ENCODE measurements around the gene HSF2BP.
"Not testable (repeated sequence)": the region's sequence is repeated elsewhere in the genome, so short reads cannot be mapped to it uniquely, and the experiment has no call there.

Gene HSF2BP

DNA sequence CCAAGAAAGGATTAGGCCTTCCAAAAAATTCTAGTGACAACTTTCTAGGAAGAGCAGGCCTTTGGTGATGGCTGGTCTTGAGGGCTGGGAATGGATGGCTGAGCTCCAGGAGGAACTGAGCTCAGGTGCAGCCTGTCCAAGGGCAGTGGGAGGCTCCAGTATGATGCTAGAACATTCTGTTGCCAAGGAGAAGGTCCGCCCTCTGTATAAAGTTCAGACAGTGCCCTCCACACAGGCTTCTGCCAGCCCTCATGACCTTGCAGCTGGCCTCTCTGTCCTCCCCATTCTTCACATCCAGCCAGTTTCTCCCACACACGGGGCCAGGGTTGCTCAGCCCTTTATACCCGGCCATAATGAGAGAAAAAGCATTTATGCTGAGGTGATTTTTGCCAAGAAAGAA, 146.3 kb downstream of the HSF2BP start:
- not testable (repeated sequence) for DNase-seq

DNA sequence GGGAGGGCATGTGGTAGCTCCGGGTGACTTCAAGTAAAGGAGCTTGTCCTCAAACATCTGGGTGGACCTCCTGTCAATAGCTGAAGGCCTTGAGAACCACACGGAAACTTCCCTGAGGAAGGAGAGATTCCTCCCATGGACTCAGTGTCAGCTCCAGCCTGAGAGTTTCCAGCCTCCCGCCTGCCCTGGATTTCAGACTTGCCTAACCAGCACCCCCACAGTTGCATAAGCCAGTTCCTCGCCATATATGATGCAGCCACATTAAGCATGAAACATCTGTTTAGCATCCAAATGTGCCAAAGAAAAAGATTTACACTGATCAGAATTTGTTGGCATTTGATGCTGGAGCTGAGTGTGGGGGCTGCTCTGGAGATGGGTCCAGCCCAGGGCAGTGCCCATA, 148.1 kb downstream of the HSF2BP start:
- DNase-seq = not testable (repeated sequence)

DNA sequence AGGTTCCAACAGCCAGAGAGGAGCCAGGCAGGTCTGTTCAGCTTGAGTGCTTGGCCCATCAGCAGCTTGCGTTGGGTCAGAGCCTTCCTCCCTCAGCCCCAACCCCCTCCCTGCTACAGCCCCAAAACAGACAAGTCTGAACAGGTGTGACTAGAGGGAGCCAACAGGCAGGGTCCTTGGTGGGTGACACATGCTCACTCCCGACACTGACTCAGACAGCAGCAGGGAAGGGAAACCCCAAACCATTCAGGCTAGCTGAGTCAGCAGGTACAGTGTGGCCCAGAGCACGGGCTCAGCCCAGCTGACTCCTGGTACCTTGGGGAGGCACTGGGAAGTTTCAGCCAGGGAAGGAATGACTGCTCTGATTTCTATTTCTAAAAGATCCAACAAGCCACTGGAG, 148.6 kb downstream of the HSF2BP start:
- not testable (repeated sequence) for DNase-seq

DNA sequence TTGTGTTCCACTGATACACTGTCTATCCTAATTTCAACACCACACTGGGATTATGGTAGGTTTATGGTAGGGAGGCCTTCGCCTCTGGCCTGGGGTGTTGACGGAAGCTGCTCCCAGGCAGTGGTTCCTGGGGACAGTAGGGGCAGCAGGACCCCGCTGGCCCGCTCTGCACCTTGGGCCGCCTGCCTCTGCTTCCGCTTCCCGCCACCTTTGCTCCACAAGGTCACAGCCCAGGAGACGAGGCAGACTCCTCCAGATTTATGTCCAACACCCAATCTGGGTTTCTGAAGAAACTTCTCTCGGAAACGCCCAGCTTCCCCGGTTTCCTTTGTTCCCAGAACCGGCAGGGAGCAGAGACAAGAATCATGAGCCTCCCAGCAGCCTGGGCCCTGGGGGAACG, 155.4 kb downstream of the HSF2BP start:
- DNase-seq = not testable (repeated sequence)

DNA sequence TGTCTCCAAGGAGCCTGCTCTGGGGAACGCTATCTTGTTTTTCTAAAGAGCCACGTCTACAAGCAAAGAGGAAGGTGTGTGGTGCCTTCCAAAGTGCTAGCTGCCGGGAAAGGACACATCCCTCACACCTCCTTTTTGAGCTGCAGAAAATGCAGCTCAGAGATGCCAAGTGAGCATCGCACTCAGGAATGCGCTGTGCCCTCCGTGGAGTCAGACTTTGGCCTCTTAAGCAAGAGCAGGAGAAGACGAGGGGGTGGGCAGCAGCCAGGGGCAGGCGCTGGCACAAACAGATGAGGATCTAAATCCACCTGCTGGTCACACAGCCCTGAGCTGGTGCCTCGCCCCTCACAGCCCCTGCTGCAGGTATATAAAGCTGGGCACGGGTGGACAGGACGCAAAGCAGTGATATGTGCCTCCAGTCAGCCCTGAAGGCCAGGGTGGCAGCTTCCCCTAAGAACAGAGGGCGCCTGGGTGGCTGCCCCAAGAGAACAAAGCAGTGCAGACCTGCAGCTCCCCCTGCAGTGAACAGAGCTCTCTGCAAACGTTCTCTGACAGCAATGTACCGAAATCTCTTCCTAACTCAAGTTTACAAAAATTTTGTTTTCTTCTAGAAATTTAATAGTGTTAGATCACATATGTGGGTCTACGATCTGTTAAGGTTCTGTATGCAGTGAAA, 156.1 kb downstream of the HSF2BP start:
- not testable (repeated sequence) for DNase-seq

DNA sequence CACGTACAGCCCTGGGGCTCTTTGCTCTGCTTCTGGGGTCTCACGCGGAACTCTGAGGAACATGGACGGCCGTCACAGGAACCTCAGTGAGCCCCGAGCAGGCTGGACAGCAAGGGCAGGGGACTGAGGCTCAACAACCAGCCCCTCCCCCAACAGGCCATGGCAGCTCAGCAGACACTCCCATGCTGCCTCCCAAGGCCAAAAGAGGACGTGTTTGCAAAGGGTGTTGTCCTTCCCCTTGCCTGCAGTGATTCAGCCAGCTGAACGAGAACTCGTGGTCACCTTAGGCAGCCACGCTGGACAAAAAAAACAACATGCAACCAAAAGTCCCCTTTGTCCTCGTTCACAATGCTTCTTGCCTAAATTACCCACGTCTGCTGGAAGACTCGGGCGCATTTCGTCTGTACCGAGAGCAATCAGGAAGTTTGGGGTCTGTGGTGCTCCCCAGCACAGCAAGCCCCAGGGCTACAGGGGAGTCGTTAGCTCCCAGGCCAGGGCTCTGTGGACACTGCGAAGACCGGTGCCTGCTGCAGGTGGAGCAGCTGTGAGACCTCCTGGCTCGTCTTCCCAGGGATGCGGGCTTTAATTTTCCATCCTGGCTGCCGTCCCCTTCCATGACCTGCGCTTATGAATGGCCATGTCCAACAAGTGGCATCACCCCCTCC, 156.7 kb downstream of the HSF2BP start:
- not testable (repeated sequence) for DNase-seq

DNA sequence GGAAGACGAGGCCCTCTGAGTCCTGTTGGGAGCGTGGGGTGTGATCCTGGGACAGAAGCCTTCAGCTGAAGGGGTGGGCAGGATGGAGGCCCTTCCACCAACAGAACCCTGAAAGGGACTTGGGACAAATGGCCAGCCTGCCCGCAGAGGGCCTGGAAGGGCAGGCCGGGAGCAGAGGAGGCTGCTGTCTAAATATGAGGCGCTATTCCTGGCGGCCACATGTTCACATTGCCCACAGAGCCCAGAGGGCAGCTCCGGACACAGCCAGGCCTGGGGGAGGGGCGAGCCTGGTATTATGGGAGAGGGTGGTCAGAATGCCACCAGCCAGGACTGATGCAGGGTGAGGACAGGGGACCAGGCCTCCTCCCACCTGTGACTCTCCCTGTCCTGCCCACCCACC, 160.4 kb downstream of the HSF2BP start:
- DNase-seq = not testable (repeated sequence)

DNA sequence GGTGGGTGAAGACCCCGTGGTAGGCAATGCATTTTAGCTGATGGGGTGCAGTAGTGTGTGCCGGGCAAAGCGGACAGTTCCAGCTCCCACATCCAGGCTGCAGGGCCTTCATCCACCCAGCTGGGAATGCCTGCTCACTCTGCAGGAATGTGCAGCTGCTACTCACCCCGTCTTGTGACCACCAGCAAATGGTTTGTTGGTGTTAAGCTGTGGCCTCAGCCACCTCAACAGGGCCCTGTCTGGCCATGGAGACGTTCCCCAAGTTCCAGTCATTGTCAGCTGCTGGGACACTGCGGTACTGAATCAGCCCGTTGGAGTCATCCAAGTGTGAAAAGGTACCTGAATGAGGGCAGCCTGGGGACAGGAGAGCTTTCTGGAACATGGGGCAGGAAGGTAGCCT, 161.2 kb downstream of the HSF2BP start:
- not testable (repeated sequence) for DNase-seq

DNA sequence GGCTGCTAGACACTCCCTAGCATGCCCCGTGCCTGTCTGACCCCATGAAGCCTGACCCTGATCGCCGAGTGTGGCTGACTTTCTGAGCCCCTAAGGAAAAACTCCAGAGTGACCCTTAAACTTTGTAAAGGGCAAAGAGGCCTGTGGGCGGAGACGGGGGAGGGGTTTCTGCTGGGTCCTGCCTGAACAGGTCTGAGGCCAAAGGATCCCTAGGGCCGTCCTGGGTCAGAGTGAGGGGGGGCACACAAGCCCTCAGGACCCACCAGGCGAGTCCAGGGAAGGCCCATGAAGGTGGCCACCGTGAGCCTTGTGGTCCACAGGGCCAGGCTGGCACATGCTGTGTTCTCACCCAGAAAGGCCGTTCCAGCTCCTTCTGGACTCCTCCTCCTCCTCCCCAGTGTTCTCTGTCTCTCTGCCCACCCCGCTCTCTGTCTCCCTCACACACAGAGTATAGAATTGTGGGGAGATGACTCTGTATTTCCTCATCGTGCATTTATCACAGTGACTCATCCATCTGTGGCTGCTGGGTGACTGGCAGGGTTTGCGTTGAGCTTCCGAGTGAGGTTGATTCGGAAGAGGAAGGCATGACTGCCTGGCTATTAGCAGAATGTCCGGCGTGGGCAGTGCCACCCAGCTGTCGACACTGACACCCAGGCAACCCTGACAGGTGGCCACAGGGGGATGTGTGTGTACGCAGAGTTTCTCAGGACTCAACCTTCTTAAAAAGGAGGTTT, 164.8 kb downstream of the HSF2BP start:
- DNase-seq = not testable (repeated sequence)

DNA sequence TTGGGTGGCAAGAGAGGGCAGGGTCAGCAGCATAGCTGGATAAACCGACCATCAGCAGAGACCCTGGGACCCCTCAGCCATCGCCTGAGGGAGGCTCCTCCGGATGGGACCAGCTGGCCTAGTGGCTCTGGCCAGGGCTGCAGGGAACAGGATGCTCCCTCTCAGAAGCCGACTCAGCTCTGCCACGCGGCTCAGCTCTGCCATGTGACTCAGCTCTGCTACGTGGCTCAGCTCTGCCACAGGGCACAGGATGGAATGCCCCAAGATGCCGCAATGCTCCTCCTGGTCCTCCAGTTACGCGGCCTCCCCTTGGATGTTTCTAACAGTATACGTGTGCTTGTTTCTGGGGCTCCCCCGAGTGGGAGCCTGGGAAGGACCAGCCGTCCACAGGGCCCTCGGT, 165.8 kb downstream of the HSF2BP start:
- not testable (repeated sequence) for DNase-seq

DNA sequence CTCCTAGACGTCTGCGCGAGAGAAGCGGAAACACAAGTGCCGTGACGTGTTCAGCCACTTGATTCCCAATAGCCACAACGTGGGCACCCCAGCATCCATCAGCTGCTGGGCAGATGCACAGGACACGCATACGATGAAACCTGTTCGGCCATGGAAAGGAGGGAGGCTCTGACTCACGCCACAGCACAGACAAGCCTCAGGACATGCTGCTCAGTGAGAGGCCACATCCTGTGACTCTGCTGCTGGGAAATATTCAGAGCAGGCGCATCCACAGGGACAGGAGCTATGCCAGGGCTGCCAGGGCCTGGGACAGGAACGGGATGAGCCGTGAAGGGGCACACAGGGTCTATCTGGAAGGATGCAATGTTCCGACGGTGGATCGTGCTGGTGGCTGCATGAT, 171.1 kb downstream of the HSF2BP start:
- not testable (repeated sequence) for DNase-seq

DNA sequence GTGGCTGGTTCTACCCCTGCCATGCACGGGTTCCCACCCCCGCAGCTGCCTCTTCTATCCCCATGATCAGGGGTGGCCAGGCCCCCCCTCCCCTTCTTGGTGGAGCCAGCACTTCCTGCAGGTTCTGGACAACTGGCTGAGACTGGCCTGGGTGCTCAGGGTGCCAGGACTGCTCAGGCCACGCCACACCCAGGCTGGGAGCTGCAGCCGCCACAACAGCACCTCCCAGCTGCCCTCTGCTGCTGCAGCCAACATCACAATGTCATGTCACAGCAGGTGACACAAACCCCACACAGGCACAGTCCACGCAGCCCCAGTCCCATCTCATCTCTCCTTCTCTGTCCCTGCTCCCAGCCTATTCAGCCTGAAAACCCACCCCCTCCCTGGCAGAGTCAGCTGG, 173.2 kb downstream of the HSF2BP start:
- not testable (repeated sequence) for DNase-seq

DNA sequence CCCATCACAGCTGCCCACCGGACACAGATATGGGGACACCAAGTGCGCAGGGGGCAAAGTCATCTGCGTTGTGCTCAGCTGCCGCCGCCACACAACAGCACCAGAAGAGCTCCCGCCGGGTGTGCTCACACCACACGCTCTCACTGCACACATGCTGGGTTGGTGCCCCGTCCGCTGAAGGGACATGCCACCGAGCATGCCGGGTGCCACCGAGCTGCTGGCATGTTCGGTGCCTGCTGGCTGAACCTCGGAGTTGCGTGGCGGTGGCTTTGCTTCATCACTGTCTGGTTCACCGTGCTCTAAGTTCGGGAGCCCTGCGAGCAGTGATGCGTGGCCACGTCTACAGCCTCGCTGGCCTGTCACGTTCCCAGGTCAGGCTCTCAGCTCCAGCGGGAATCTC, 174.3 kb downstream of the HSF2BP start:
- DNase-seq = not testable (repeated sequence)

DNA sequence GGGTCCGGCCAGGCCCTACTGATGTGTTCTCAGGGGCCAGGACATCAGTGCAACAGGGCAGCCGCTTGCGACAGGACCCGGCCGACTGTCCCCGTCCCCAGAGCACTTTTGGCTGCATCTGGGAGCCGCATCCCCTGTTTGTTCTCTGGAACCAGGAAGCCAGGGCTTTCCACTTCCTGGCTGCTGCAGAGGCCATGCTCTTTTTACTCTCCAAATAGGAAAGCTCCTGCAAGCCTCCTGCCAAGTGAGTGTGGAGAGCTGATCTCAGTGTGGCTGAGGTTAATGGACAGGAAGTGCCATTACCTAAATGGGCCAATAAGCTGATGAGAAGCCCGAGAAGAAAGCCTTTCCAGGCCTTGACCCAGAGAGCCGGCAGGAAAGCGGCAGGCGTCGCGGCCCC, 180.1 kb downstream of the HSF2BP start:
- not testable (repeated sequence) for DNase-seq

All from NCI-H1694 (cell line).